Right atrium auricular region (tissue), 2 donors: ENCODE results near the gene ANK2. TPM values are rescaled to one million over a fixed set of nuclear protein-coding genes. Genes with fewer than 3 reads are reported as not detected.

Experiments
- DNase-seq: peaks from one replicate; pipeline ENCODE4 v3.0.0-alpha.2; 2019; ENCODE audit warnings: low spot score
- H3K27ac ChIP-seq, 2 donors: fragments of 200-600 bp; sonication (generic); 1 replicate in 1 of 2; 2 replicates in 1 of 2; pipeline ENCODE4 v1.5.1; 2016 to 2019
- H3K27me3 ChIP-seq, 2 donors: fragments of 200-600 bp; sonication (generic); one replicate each; pipeline versions ENCODE4 v1.5.1 to v1.6.0; 2017 to 2019
- H3K36me3 ChIP-seq: fragments of 200-600 bp; sonication (generic); one replicate; pipeline ENCODE4 v1.5.1; 2016
- H3K4me1 ChIP-seq, 2 donors: fragments of 200-600 bp; sonication (generic); one replicate each; pipeline versions ENCODE4 v1.5.1 to v1.6.0; 2017 to 2019
- H3K4me3 ChIP-seq, 2 donors: fragments of 200-600 bp; sonication (generic); 1 replicate in 1 of 2; 2 replicates in 1 of 2; pipeline ENCODE4 v1.5.1; 2017 to 2019; ENCODE audit warnings: mild to moderate bottlenecking in 1 of 2, moderate library complexity in 1 of 2
- H3K9me3 ChIP-seq, 2 donors: fragments of 200-600 bp; sonication (generic); one replicate each; pipeline ENCODE4 v1.5.1; 2019
- total RNA-seq, 2 donors: library from RNA; depleted of rRNA; stranded (reverse); fragments of >200 nt; gene quantifications; one replicate each; pipeline ENCODE4 v1.1.0, GENCODE V29; 2016
- TF ChIP-seq, protein P1 (sequence below), 2 donors: fragments of 200-600 bp; sonication (generic); IDR thresholded peaks; one replicate each; pipeline ENCODE4 v1.5.1; 2019; ENCODE audit warnings: antibody characterized with exemption in 2 of 2

Gene ANK2
- total RNA-seq, 2 donors from 2014 or later = 169 to 332 TPM

DNA sequence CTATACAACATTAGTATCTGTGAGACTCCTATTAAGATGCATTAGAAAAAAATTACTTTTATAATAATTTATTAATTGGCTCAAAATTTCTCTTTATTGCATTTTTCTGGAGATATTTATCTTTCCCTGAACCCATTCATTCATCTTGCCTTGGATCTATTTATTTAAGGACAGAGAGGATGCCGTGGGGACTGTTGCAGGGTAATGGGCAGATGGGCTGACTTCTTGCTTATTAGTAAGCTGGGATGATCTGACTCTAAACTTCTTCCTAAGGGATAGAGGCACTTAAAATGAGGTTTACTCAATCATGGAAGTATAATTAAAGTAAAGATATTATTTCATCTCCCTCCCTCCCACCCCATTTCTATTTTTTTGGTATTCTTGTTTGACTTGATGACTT is 18.2 kb upstream of the ANK2 start:
- no peak for DNase-seq
- TF ChIP-seq, protein P1, sequence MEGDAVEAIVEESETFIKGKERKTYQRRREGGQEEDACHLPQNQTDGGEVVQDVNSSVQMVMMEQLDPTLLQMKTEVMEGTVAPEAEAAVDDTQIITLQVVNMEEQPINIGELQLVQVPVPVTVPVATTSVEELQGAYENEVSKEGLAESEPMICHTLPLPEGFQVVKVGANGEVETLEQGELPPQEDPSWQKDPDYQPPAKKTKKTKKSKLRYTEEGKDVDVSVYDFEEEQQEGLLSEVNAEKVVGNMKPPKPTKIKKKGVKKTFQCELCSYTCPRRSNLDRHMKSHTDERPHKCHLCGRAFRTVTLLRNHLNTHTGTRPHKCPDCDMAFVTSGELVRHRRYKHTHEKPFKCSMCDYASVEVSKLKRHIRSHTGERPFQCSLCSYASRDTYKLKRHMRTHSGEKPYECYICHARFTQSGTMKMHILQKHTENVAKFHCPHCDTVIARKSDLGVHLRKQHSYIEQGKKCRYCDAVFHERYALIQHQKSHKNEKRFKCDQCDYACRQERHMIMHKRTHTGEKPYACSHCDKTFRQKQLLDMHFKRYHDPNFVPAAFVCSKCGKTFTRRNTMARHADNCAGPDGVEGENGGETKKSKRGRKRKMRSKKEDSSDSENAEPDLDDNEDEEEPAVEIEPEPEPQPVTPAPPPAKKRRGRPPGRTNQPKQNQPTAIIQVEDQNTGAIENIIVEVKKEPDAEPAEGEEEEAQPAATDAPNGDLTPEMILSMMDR (IDR thresholded peaks at IDR 0.05) = no peak
- Histone ChIP-seq H3K27ac (no peak overlapping the region), H3K27me3 (no peaks in the 10 kb centered on the region), H3K9me3 (no peaks in the 10 kb centered on the region), H3K4me1 (no peaks in the 10 kb centered on the region), H3K36me3 (no peaks in the 10 kb centered on the region), H3K4me3 (no peak overlapping the region)

DNA sequence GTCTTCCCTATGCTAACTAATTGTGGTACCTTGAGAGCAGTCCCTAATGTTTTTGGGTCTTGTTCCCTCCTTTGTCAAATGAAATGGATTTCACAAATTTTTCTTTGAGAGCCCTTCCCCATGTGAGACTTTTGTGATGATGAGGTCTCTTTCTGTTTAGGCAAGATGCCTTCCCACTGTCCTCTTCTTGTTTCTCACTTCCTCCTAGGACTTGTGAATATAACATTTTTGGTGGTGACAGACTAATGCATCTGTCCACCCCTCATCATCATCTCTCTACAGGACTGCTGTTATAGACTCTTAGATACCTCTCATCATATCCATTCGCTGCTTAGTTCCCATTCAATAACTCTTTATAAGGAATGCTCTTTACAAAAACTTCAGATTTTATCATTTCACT is 8.7 kb upstream of the ANK2 start:
- peaks cover 0 to 10% of the 10 kb centered on the region in 2 donors for H3K9me3 ChIP-seq
- DNase-seq = no peak
- TF ChIP-seq, protein P1 (IDR thresholded peaks at IDR 0.05) = no peak
- H3K4me3 ChIP-seq = no peak overlapping the region
- no peaks in the 10 kb centered on the region for H3K36me3 ChIP-seq
- H3K27ac ChIP-seq = no peak overlapping the region
- peaks cover 0 to 7% of the 10 kb centered on the region in 2 donors for H3K4me1 ChIP-seq
- H3K27me3 ChIP-seq = no peaks in the 10 kb centered on the region

DNA sequence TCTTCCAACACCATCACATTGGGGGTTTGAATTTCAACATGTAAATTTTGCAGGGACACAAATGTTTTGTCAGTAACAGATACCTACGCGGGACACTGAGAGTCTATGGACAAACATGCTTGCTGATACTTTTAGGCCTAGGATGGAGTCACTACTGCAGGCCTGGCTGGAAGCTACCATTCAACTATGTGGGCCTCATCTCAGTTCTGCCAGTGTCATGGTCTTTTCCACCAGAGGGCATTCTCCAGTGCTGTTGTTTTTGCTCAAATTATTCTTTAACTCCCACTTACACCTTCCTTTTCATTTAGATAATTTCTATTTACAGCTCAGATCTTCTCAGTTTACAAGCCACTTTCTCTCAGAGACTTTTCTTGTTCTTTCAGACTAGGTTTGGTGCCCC is 7.0 kb upstream of the ANK2 start:
- Histone ChIP-seq H3K27ac (no peak overlapping the region), H3K4me1 (peaks cover 0 to 7% of the 10 kb centered on the region in 2 donors), H3K4me3 (no peak overlapping the region), H3K36me3 (no peaks in the 10 kb centered on the region), H3K9me3 (peaks cover 0 to 10% of the 10 kb centered on the region in 2 donors), H3K27me3 (no peaks in the 10 kb centered on the region)
- TF ChIP-seq, protein P1 (IDR thresholded peaks at IDR 0.05) = no peak
- no peak for DNase-seq

DNA sequence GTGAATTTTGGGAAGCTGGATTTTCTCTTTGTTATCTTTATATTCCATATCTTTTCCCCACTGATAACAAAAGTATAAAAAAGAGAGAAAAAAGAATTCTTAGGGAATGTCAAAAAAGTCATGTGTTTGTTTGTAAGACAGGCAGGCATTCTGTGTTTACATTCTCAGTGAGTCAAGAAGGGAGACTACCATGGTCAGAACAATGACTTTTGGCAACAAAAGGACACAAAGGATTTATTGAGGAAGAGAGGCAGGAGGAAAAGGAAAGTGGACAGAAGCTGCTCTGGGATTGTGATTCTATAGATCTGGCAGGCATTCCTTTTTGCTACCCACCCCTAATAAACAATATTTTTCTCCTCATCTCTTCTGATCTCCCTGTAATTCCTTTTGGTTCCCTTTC is 5.9 kb upstream of the ANK2 start:
- H3K4me1 ChIP-seq = peaks cover 0 to 4% of the 10 kb centered on the region in 2 donors
- TF ChIP-seq, protein P1 (IDR thresholded peaks at IDR 0.05) = no peak
- no peak overlapping the region for H3K27ac ChIP-seq
- no peak overlapping the region for H3K4me3 ChIP-seq
- no peaks in the 10 kb centered on the region for H3K36me3 ChIP-seq
- DNase-seq = no peak
- H3K27me3 ChIP-seq = no peaks in the 10 kb centered on the region
- peaks cover 0 to 10% of the 10 kb centered on the region in 2 donors for H3K9me3 ChIP-seq

DNA sequence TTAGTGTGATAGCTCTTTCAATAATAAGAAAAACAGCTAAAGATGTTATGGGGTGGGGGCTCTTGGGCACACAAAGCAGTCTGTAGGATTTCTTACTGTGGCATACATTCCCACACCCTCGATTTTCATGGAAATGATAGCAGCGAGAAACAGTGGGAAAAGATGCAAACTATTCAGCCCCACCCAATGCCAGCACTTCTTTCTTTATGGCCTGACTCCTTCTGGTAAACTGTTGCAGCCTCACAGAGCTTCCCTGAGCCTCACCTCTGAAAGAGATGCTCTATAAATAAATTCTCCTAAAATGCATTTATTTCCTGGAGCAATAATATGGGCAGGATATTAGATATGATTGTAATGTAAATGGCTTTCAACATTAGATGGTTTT is 910 bp downstream of the ANK2 start:
- no peaks in the 10 kb centered on the region for H3K27me3 ChIP-seq
- H3K4me3 ChIP-seq = peak overlapping the region in 1 of 2 donors; percentile 31

DNA sequence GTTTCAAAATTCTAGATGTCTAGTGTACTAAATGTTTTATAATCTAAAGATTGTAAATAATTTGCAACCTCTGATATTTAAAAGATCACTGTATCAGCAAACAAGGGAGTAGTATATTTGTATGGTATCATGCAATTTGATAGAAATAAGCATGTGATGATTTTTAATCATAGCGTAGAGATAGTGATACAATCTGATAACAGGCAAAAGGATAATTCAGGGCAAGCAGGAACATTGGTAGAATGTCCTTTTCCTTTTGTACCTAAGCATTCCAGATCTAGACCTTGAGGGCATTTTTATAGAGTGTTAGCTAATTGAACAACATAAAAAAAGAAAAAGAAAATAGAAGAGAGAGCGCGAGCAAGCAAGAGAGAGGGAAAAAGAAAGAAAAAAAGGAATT is 1.4 kb downstream of the ANK2 start:
- TF ChIP-seq, protein P1 (IDR thresholded peaks at IDR 0.05) = no peak
- H3K36me3 ChIP-seq = no peaks in the 10 kb centered on the region
- DNase-seq = no peak
- no peaks in the 10 kb centered on the region for H3K27me3 ChIP-seq
- H3K27ac ChIP-seq = no peak overlapping the region
- no peak overlapping the region for H3K4me3 ChIP-seq
- no peaks in the 10 kb centered on the region for H3K9me3 ChIP-seq
- H3K4me1 ChIP-seq = peaks cover 0 to 7% of the 10 kb centered on the region in 2 donors

More for the DNA sequence above, 910 bp downstream of the ANK2 start:
- peaks cover 0 to 7% of the 10 kb centered on the region in 2 donors for H3K4me1 ChIP-seq
- no peaks in the 10 kb centered on the region for H3K9me3 ChIP-seq
- TF ChIP-seq, protein P1 (IDR thresholded peaks at IDR 0.05) = no peak
- H3K36me3 ChIP-seq = no peaks in the 10 kb centered on the region
- no peak for DNase-seq
- H3K27ac ChIP-seq = no peak overlapping the region
